NCI-H446 (cell line): ENCODE results near the gene ZG16B.

Experiments used
- DNase-seq, 2 experiments: peaks; one replicate each; lab custom pipeline; 2025; lab: John Stamatoyannopoulos, UW

The ZG16B gene

GRCh38 chr16:2829501-2830354, at the start of gene ZG16B:
ZG16B (plus strand) TSS chr16:2830303; CDS start chr16:2830442, 139 bp downstream.
- no peak for DNase-seq

GRCh38 chr16:2782583-2783351, 47.3 kb upstream of the ZG16B start:
- DNase-seq = no peak

- no peak for DNase-seq
Observed at GRCh38 chr16:2783581-2784357, 46.3 kb upstream of the ZG16B start.

- no peak for DNase-seq
Observed at GRCh38 chr16:2784358-2785100, 45.6 kb upstream of the ZG16B start.

GRCh38 chr16:2785101-2785991, 44.8 kb upstream of the ZG16B start:
- no peak for DNase-seq

- DNase-seq = no peak
Observed at GRCh38 chr16:2786061-2786825, 43.9 kb upstream of the ZG16B start.

GRCh38 chr16:2786826-2787151, 43.3 kb upstream of the ZG16B start:
- DNase-seq = no peak

GRCh38 chr16:2787406-2787805, 42.7 kb upstream of the ZG16B start, which contains the start of gene PRSS33:
PRSS33 (minus strand) TSS chr16:2787560; CDS start chr16:2786547, 1,013 bp downstream.
- DNase-seq = no peak

- DNase-seq = no peak
Observed at GRCh38 chr16:2787961-2788360, 42.1 kb upstream of the ZG16B start.

GRCh38 chr16:2790631-2791030, 39.5 kb upstream of the ZG16B start:
- DNase-seq = no peak

- no peak for DNase-seq
Observed at GRCh38 chr16:2791174-2791573, 38.9 kb upstream of the ZG16B start.

- no peak for DNase-seq
Observed at GRCh38 chr16:2792940-2793339, 37.2 kb upstream of the ZG16B start.

GRCh38 chr16:2795395-2796143, 34.5 kb upstream of the ZG16B start:
- no peak for DNase-seq

- no peak for DNase-seq
Observed at GRCh38 chr16:2798723-2799204, 31.3 kb upstream of the ZG16B start.

GRCh38 chr16:2799205-2799858, 30.8 kb upstream of the ZG16B start:
- no peak for DNase-seq

GRCh38 chr16:2799859-2800226, 30.3 kb upstream of the ZG16B start:
- DNase-seq = no peak

- DNase-seq = no peak
Observed at GRCh38 chr16:2803545-2804195, 26.4 kb upstream of the ZG16B start.

GRCh38 chr16:2804728-2805127, 25.4 kb upstream of the ZG16B start:
- no peak for DNase-seq
